Natural killer cell (primary cell): ENCODE measurements around the gene SLC25A48. TPM values are rescaled to one million over a fixed set of nuclear protein-coding genes. Genes with fewer than 3 reads are reported as not detected.

Source experiments
- ATAC-seq, 3 donors: fragments of 150-1000 bp in 2 of 3; fragments of 200-7000 bp in 1 of 3; cut with Tn5 transposase; 1 replicate in 1 of 3; 2 replicates in 2 of 3; pipeline ENCODE4 v1.10.0; 2021; ENCODE audit warnings: mild to moderate bottlenecking in 2 of 3, moderate library complexity in 2 of 3
- DNase-seq, 2 donors: peaks; one replicate each; pipeline versions ENCODE4 v3.0.0 to v3.0.0-alpha.2; 2013 to 2021; ENCODE audit warnings: mixed read lengths in 1 of 2
- H3K27ac ChIP-seq: one replicate; pipeline ENCODE4 v1.5.1; 2013; ENCODE audit warnings: mild to moderate bottlenecking, low read length
- H3K27me3 ChIP-seq: one replicate; pipeline ENCODE4 v1.6.1; 2013; ENCODE audit warnings: low read length; ENCODE audit not compliant: control insufficient read depth, insufficient read depth
- H3K36me3 ChIP-seq: one replicate; pipeline ENCODE4 v1.6.1; 2013; ENCODE audit warnings: low read length; ENCODE audit not compliant: control insufficient read depth, insufficient read depth
- H3K4me1 ChIP-seq: one replicate; pipeline ENCODE4 v1.6.1; 2013; ENCODE audit warnings: low read length; ENCODE audit not compliant: control insufficient read depth, insufficient read depth
- H3K4me3 ChIP-seq: one replicate; pipeline ENCODE4 v1.5.1; 2013; ENCODE audit warnings: low read length
- H3K9me3 ChIP-seq: one replicate; pipeline ENCODE4 v1.6.1; 2013; ENCODE audit warnings: low read length; ENCODE audit not compliant: control insufficient read depth, insufficient read depth
- H3K27ac Mint-ChIP-seq, 2 donors: one replicate each; pipeline ENCODE4 v1.8.0; 2022; ENCODE audit warnings: mild to moderate bottlenecking in 2 of 2, mixed read lengths in 2 of 2, moderate library complexity in 1 of 2
- H3K27me3 Mint-ChIP-seq, 2 donors: one replicate each; pipeline ENCODE4 v1.8.0; 2022; ENCODE audit warnings: low read depth in 2 of 2, mixed read lengths in 2 of 2
- H3K36me3 Mint-ChIP-seq: one replicate; pipeline ENCODE4 v1.8.0; 2022; ENCODE audit warnings: mixed read lengths
- H3K4me1 Mint-ChIP-seq, 2 donors: one replicate each; pipeline ENCODE4 v1.8.0; 2022; ENCODE audit warnings: mixed read lengths in 2 of 2
- H3K4me3 Mint-ChIP-seq: one replicate; pipeline ENCODE4 v1.8.0; 2022; ENCODE audit warnings: mild to moderate bottlenecking, moderate library complexity, mixed read lengths
- H3K9me3 Mint-ChIP-seq, 2 donors: one replicate each; pipeline ENCODE4 v1.8.0; 2022; ENCODE audit warnings: mixed read lengths in 2 of 2
- CTCF ChIP-seq: fragments of 200-600 bp; IDR thresholded peaks from one replicate; pipeline ENCODE4 v1.8.0; 2022; ENCODE audit warnings: antibody characterized with exemption
- WGBS: methylation state at CpG from one replicate; pipeline ENCODE4 v1.1.7; 2013; ENCODE audit warnings: missing lambda C conversion rate; ENCODE audit not compliant: insufficient coverage; 5-methylcytosine and 5-hydroxymethylcytosine counted together
- intact Hi-C: fragments of 100-400 bp; cut with micrococcal nuclease; formaldehyde crosslinking; loops from one replicate; pipeline ENCODE4 v1.14.2; 2022
- total RNA-seq, 4 donors: library from RNA; stranded (reverse); fragments of 120-200 nt in 1 of 4; gene quantifications; one replicate each; pipeline versions ENCODE4 v1.2.3 to v1.2.4, GENCODE V29; 2013 to 2022

SLC25A48 gene
- total RNA-seq, 3 donors from 2014 or later (not counting 1 experiment from before 2014, with no cell fraction given), result not detected

DNA sequence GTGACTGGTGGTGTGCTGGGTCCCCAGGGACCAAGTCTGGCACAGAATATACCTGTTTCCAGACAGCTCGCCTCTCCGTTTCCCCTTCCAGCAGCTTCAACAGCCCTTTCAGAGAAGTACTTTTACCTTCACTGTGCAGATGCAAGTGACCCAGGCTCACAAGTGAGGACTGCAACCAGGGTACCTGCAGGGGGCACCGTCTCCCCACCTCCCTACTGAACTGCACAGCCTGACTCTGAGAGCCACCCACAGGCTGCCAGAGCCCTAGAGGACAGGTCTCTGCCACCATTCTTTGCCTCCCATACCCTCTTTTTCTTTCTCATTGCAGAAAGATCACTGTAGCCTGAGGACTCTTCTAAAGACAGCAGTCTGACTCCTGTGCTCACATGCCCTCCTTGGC lies 45.8 kb downstream of the SLC25A48 start:
- Mint-ChIP-seq H3K4me3 (no peak overlapping the region), H3K4me1 (no peaks in the 10 kb centered on the region), H3K36me3 (no peaks in the 10 kb centered on the region), H3K27me3 (peaks cover 16 to 22% of the 10 kb centered on the region in 2 donors), H3K9me3 (no peaks in the 10 kb centered on the region), H3K27ac (no peak overlapping the region)
- ATAC-seq, result no peak
- TF ChIP-seq CTCF, result no peak
- DNase-seq, result no peak
- Histone ChIP-seq H3K27ac (no peak overlapping the region), H3K27me3 (peaks cover 2% of the 10 kb centered on the region), H3K4me3 (no peak overlapping the region), H3K9me3 (no peaks in the 10 kb centered on the region), H3K36me3 (no peaks in the 10 kb centered on the region), H3K4me1 (no peaks in the 10 kb centered on the region)
- intact Hi-C loops, result no loop called here
- 60% methylated on average over 3 of the region's 3 CpGs for WGBS

DNA sequence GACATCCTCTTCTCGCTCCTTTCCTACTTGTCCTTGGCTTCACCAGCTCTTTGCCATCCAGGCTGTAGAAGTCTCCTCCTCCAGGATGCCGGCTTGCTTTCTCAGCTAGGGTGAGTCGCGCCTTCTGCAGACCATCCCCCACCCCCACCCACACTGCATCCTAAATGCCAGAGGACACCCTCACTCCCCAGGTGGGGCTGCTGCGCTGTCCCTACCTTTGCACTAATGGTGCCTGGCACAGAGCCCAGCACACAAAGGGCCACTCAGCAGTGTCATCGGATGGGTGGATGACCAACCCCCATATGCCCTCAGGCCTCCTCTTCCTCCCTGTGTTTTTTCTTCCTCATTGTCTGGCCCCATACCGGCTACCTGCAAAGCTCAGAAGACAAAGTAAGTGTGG lies 46.3 kb downstream of the SLC25A48 start:
- Histone ChIP-seq H3K27me3 (peaks cover 2% of the 10 kb centered on the region), H3K9me3 (no peaks in the 10 kb centered on the region), H3K4me3 (no peak overlapping the region), H3K36me3 (no peaks in the 10 kb centered on the region), H3K4me1 (no peaks in the 10 kb centered on the region), H3K27ac (no peak overlapping the region)
- TF ChIP-seq CTCF, result no peak
- Mint-ChIP-seq H3K27me3 (peaks cover 17 to 24% of the 10 kb centered on the region in 2 donors), H3K27ac (no peak overlapping the region), H3K4me3 (no peak overlapping the region), H3K36me3 (no peaks in the 10 kb centered on the region), H3K9me3 (no peaks in the 10 kb centered on the region), H3K4me1 (no peaks in the 10 kb centered on the region)
- WGBS, result 94% methylated on average over 7 of the region's 7 CpGs
- DNase-seq, result no peak
- no peak for ATAC-seq
- intact Hi-C loops, result no loop called here

DNA sequence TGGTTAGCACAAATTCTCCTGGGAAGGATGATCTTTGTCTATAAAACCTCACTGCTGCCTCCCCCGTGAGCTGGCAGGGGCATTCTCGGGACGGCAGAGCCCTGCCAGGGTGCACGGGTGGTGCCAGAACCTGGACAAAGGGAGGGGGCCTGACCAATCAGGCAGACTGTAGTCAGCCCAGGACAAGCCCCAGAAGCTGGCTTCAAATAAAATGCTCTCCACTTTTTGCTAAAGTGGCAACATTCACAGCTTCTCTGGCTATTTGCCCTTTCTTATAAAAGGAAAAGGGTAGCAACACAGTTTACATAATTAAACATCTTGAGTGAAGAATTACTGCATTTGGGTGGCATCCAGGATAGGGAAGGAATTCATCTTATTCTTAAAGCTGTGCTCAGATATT lies 46.8 kb downstream of the SLC25A48 start:
- no peak for TF ChIP-seq CTCF
- no peaks in the 10 kb centered on the region for H3K9me3 Mint-ChIP-seq
- no peaks in the 10 kb centered on the region for H3K36me3 ChIP-seq
- DNase-seq (no peak), ATAC-seq (no peak)
- H3K27me3 ChIP-seq, result peaks cover 2% of the 10 kb centered on the region
- intact Hi-C loops, result no loop called here
- H3K36me3 Mint-ChIP-seq, result no peaks in the 10 kb centered on the region
- no peak overlapping the region for H3K27ac Mint-ChIP-seq
- no peak overlapping the region for H3K4me3 ChIP-seq
- WGBS, result 83% methylated on average over 4 of the region's 4 CpGs
- no peaks in the 10 kb centered on the region for H3K4me1 ChIP-seq
- H3K27me3 Mint-ChIP-seq, result peaks cover 18 to 24% of the 10 kb centered on the region in 2 donors
- no peaks in the 10 kb centered on the region for H3K4me1 Mint-ChIP-seq
- no peaks in the 10 kb centered on the region for H3K9me3 ChIP-seq
- no peak overlapping the region for H3K4me3 Mint-ChIP-seq
- H3K27ac ChIP-seq, result no peak overlapping the region

- peaks cover 2% of the 10 kb centered on the region for H3K27me3 ChIP-seq
Observed at GRCh38 chr5:135881819-135882218, 47.4 kb downstream of the SLC25A48 start.

More at GRCh38 chr5:135881819-135882218, 47.4 kb downstream of the SLC25A48 start:
- Mint-ChIP-seq H3K9me3 (no peaks in the 10 kb centered on the region), H3K27ac (no peak overlapping the region), H3K4me1 (no peaks in the 10 kb centered on the region), H3K4me3 (no peak overlapping the region), H3K36me3 (no peaks in the 10 kb centered on the region), H3K27me3 (peaks cover 18 to 24% of the 10 kb centered on the region in 2 donors)
- ATAC-seq (no peak), DNase-seq (no peak)
- TF ChIP-seq CTCF, result no peak
- Histone ChIP-seq H3K27ac (no peak overlapping the region), H3K36me3 (no peaks in the 10 kb centered on the region), H3K4me1 (no peaks in the 10 kb centered on the region), H3K9me3 (no peaks in the 10 kb centered on the region), H3K4me3 (no peak overlapping the region)
- intact Hi-C loops, result no loop called here
- WGBS, result 73% methylated on average over 3 of the region's 3 CpGs
